Smooth muscle cell (in vitro differentiated cells): ENCODE data around the gene RPS25. TPM values are rescaled to one million over a fixed set of nuclear protein-coding genes. Genes with fewer than 3 reads are reported as not detected.

Source experiments
- DNase-seq: peaks from one replicate; lab custom pipeline; 2025; ENCODE audit not compliant: unreplicated experiment; lab: John Stamatoyannopoulos, UW
- H2AFZ ChIP-seq: fragments of 200-600 bp; sonication (generic); 2 replicates; pipeline ENCODE4 v1.6.0; 2016; ENCODE audit warnings: antibody characterized with exemption, low read depth, mild to moderate bottlenecking
- H3F3A ChIP-seq: fragments of 200-600 bp; sonication (generic); 2 replicates; pipeline ENCODE4 v1.6.0; 2017; ENCODE audit warnings: antibody characterized with exemption, low read depth
- H3K27ac ChIP-seq: fragments of 200-600 bp; sonication (generic); 2 replicates; pipeline ENCODE4 v1.5.1; 2016; ENCODE audit warnings: low read depth, mild to moderate bottlenecking
- H3K27me3 ChIP-seq: fragments of 200-600 bp; sonication (generic); 2 replicates; pipeline ENCODE4 v1.6.1; 2016; ENCODE audit warnings: low read depth, mild to moderate bottlenecking
- H3K36me3 ChIP-seq: fragments of 200-600 bp; sonication (generic); 2 replicates; pipeline ENCODE4 v1.5.1; 2016; ENCODE audit warnings: low read depth
- H3K4me1 ChIP-seq: fragments of 200-600 bp; sonication (generic); 2 replicates; pipeline ENCODE4 v1.5.1; 2016; ENCODE audit warnings: low read depth
- H3K4me2 ChIP-seq: fragments of 200-600 bp; sonication (generic); 2 replicates; pipeline ENCODE4 v1.6.0; 2016; ENCODE audit warnings: mild to moderate bottlenecking
- H3K4me3 ChIP-seq: fragments of 200-600 bp; sonication (generic); 2 replicates; pipeline ENCODE4 v1.5.1; 2016; ENCODE audit warnings: mild to moderate bottlenecking
- H3K79me2 ChIP-seq: fragments of 200-600 bp; sonication (generic); 2 replicates; pipeline ENCODE4 v1.6.0; 2016; ENCODE audit warnings: low read depth, mild to moderate bottlenecking
- H3K9ac ChIP-seq: fragments of 200-600 bp; sonication (generic); 2 replicates; pipeline ENCODE4 v1.6.0; 2016; ENCODE audit warnings: low read depth
- H3K9me3 ChIP-seq: fragments of 200-600 bp; sonication (generic); replicated peaks from 2 replicates; pipeline ENCODE4 v1.5.1; 2016; ENCODE audit warnings: low read depth
- H4K20me1 ChIP-seq: fragments of 200-600 bp; sonication (generic); 2 replicates; pipeline ENCODE4 v1.6.0; 2016; ENCODE audit warnings: low read depth
- CTCF ChIP-seq: fragments of 200-600 bp; sonication (generic); IDR thresholded peaks from 2 replicates; pipeline ENCODE4 v1.5.1; 2017; ENCODE audit warnings: borderline replicate concordance, mild to moderate bottlenecking, antibody characterized with exemption; ENCODE audit not compliant: insufficient read depth, poor library complexity, severe bottlenecking
- WGBS: methylation state at CpG from one replicate; pipeline ENCODE4 v1.1.7; 2016; ENCODE audit warnings: low lambda C conversion rate; 5-methylcytosine and 5-hydroxymethylcytosine counted together
- polyA plus RNA-seq: library from polyadenylated mRNA; unstranded; fragments of >200 nt; fragmentation: Nextera tagmentation; extraction: Ambion mirVana; gene quantifications from 2 replicates; pipeline ENCODE4 v1.2.1, GENCODE V29; 2016
- total RNA-seq: library from RNA; depleted of rRNA; stranded (reverse); fragments of >200 nt; gene quantifications from 2 replicates; pipeline ENCODE4 v1.2.3, GENCODE V29; 2014

Gene RPS25
- total and polyA plus RNA-seq, 2 experiments from 2014 or later = 1,078 to 1,616 TPM

- H3K9me3 ChIP-seq = no peaks in the 10 kb centered on the region
- peak overlapping the region; percentile 65 for H3K4me3 ChIP-seq
- no peaks in the 10 kb centered on the region for H4K20me1 ChIP-seq
- H3K27me3 ChIP-seq = no peaks in the 10 kb centered on the region
- no peak for TF ChIP-seq CTCF
- H2AFZ ChIP-seq = peak overlapping the region; percentile 82
- DNase-seq = no peak
- peaks cover 17% of the 10 kb centered on the region for H3K4me1 ChIP-seq
- H3K9ac ChIP-seq = peak overlapping the region; percentile 13
- no peaks in the 10 kb centered on the region for H3K36me3 ChIP-seq
- peak overlapping the region; percentile 45 for H3K27ac ChIP-seq
- H3F3A ChIP-seq = peaks cover 14% of the 10 kb centered on the region
- 2% methylated on average over 13 of the region's 13 CpGs for WGBS
- peak overlapping the region; percentile 91 for H3K4me2 ChIP-seq
- H3K79me2 ChIP-seq = no peaks in the 10 kb centered on the region
Measured at GRCh38 chr11:119030029-119030328, 11.8 kb upstream of the RPS25 start.

- Histone ChIP-seq H3K36me3 (no peaks in the 10 kb centered on the region), H3K79me2 (no peaks in the 10 kb centered on the region), H3K27me3 (no peaks in the 10 kb centered on the region), H3K4me2 (peak overlapping the region; percentile 91), H4K20me1 (no peaks in the 10 kb centered on the region), H3K9me3 (no peaks in the 10 kb centered on the region), H3F3A (peaks cover 15% of the 10 kb centered on the region), H3K4me3 (peak overlapping the region; percentile 65), H3K9ac (no peak overlapping the region), H3K27ac (peak overlapping the region; percentile 45), H3K4me1 (peaks cover 17% of the 10 kb centered on the region), H2AFZ (peak overlapping the region; percentile 44)
- peak; percentile 17 for DNase-seq
- TF ChIP-seq CTCF = no peak
- WGBS = 23% methylated on average over 10 of the region's 10 CpGs
Measured at GRCh38 chr11:119029340-119030028, 11.3 kb upstream of the RPS25 start.

- Histone ChIP-seq H3K36me3 (no peaks in the 10 kb centered on the region), H3K4me2 (peak overlapping the region; percentile 91), H3K27me3 (no peaks in the 10 kb centered on the region), H3K79me2 (no peaks in the 10 kb centered on the region), H3K9me3 (no peaks in the 10 kb centered on the region), H3K4me1 (peaks cover 17% of the 10 kb centered on the region), H3K27ac (peak overlapping the region; percentile 45), H3F3A (peaks cover 20% of the 10 kb centered on the region), H3K4me3 (peak overlapping the region; percentile 65), H4K20me1 (no peaks in the 10 kb centered on the region), H3K9ac (no peak overlapping the region), H2AFZ (peak overlapping the region; percentile 44)
- no peak for TF ChIP-seq CTCF
- no peak for DNase-seq
- 100% methylated on average over 1 of the region's 1 CpG for WGBS
Measured at GRCh38 chr11:119029069-119029339, 10.9 kb upstream of the RPS25 start.
